Measurements from ENCODE around the gene ANKS1A.

DNA sequence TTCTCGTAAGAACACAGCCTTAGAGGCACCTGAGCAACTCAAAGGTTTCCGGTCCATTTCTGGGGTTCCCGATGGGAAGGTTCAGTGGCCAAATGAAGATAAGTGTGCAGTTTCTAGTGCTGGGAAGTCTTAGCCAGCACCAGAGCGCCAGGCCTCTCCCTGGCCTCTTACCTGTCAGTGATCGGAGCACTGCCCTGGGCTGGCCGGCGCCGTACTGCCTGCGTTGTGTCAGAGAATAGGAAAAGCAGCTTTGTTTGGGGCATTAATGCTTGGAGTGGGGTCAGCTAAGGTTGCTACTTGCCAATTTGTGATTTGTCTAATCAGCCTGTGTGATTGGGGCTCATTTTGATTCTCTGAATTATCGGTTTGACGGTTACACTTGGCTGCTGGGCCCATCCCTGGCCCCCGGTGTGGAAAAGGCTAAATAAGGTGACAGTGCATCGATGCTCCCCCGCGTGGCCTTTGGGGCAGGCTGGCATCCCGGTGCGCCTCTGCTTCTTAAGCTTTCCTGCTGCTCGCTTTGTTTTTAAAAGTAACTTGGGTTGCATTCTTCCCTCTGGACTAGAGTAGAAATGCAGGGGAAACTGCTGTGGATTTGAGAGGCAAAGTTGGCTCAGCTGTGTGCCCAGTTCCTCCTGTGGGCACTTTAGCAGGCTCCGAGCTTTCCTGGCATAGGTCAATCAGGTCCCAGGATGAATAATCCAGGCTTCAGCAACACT, 200.3 kb downstream of the ANKS1A start:
- TF ChIP-seq, protein P1, sequence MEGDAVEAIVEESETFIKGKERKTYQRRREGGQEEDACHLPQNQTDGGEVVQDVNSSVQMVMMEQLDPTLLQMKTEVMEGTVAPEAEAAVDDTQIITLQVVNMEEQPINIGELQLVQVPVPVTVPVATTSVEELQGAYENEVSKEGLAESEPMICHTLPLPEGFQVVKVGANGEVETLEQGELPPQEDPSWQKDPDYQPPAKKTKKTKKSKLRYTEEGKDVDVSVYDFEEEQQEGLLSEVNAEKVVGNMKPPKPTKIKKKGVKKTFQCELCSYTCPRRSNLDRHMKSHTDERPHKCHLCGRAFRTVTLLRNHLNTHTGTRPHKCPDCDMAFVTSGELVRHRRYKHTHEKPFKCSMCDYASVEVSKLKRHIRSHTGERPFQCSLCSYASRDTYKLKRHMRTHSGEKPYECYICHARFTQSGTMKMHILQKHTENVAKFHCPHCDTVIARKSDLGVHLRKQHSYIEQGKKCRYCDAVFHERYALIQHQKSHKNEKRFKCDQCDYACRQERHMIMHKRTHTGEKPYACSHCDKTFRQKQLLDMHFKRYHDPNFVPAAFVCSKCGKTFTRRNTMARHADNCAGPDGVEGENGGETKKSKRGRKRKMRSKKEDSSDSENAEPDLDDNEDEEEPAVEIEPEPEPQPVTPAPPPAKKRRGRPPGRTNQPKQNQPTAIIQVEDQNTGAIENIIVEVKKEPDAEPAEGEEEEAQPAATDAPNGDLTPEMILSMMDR (conservative IDR thresholded peaks at IDR 0.05; ENCODE audit: low read depth, low read length) = no peak
- no peak for TF ChIP-seq RFX5 (IDR thresholded peaks at IDR 0.05; ENCODE audit: low read depth, low read length)
- no peak for TF ChIP-seq NFE2L2 (IDR thresholded peaks at IDR 0.05; ENCODE audit: low read depth, low read length)
- no peak for TF ChIP-seq CEBPB (IDR thresholded peaks at IDR 0.05; ENCODE audit: low read depth, low read length)
- TF ChIP-seq RCOR1 (IDR thresholded peaks at IDR 0.05; ENCODE audit: insufficient replicate concordance, low read length) = no peak
- no peak for TF ChIP-seq SMC3 (IDR thresholded peaks at IDR 0.05; ENCODE audit: low read depth, low read length)

Data from IMR-90 (cell line).